OCI-LY3 (cell line): ENCODE data around the gene PCLO.

Source experiments
- CTCF ChIP-seq: fragments of 200-600, 300-600 bp; sonication (generic); IDR thresholded peaks from 2 replicates; pipeline ENCODE4 v1.5.1; 2014; ENCODE audit warnings: antibody characterized with exemption, low read length, low read depth
- EZH2phosphoT487 ChIP-seq: fragments of 200-600 bp; shearing (Covaris generic); IDR thresholded peaks from 2 replicates; pipeline ENCODE4 v1.6.1; 2018; ENCODE audit warnings: antibody characterized with exemption, mixed run types, low read depth

DNA sequence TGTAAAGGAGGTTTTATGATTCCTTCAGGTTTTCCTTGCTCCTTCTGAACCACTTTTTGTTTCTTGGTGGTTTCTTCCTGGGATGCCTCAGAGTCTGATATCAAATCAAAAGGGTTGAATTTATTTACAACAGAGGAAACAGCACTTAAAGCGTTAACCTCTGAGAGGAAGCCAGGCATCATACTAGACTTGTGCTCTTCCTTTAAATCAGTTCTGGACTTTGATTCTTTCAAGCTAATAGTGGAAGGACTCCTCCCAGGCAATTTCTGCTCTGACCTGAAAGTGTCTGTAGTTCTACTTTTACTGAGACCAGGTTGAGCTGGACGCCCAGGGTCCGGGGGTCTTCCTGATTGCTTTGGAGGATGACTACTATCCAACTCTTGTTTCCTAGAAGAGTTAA is 6.7 kb downstream of the PCLO start:
- TF ChIP-seq CTCF: no peak
- no peak for TF ChIP-seq EZH2phosphoT487
